ENCODE results near the gene SYT9. TPM values are rescaled to one million over a fixed set of nuclear protein-coding genes. Genes with fewer than 3 reads are reported as not detected.

The SYT9 gene
- total and polyA plus RNA-seq, 2 of the 4 experiments (the other 2 are of a cell fraction): not detected

DNA sequence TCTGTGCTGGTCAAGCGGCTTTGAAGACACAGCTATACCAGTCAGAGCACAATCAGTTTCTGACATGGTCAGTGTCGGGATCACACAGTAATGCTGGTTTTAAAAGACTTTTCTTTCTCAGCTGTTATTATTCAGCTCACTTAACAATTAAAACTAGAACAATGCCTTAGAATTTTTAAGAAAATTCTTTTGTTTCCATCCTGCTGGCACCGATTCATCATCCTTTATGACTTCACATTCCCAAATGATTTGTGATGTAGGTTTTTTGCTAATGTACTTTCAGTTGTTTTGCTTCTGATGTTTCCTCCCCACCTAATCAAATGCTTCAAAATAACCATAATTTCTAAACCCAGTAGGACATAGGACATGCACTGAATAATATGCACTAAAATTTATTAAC, 199.1 kb downstream of the SYT9 start:
- no peak overlapping the region for H3K14ac ChIP-seq (replicated peaks; ENCODE audit: low read depth, low read length)
- ChIA-PET CTCF (no interaction called here), POLR2A (ENCODE audit: unreplicated experiment) (no interaction called here)
- H4K5ac ChIP-seq (ENCODE audit: low read depth, low read length): no peak overlapping the region
- H2BK15ac ChIP-seq (ENCODE audit: low read depth, low read length): no peak overlapping the region
- BruUV-seq (replicated peaks): no TSS peak
- DNase-seq (no peak), ATAC-seq (ENCODE audit: low read depth) (no peak)
- H3K9ac ChIP-seq (ENCODE audit: low read depth, low read length): no peak overlapping the region
- H3K9me1 ChIP-seq (ENCODE audit: insufficient read depth, low read length): no peaks in the 10 kb centered on the region
- H3K4me2 ChIP-seq (ENCODE audit: low read depth, low read length): no peak overlapping the region
- H2BK20ac ChIP-seq (ENCODE audit: low read depth, low read length): no peak overlapping the region
- H3K9me3 ChIP-seq (ENCODE audit: control insufficient read depth, insufficient read depth, low read length): no peaks in the 10 kb centered on the region
- H3K27ac ChIP-seq (ENCODE audit: insufficient read depth, low read length): no peak overlapping the region
- no peak overlapping the region for H2BK5ac ChIP-seq (ENCODE audit: low read depth, low read length, poor library complexity, severe bottlenecking)
- no peak overlapping the region for H3K18ac ChIP-seq (ENCODE audit: low read depth, low read length)
- 100% methylated on average over 1 of the region's 3 CpGs; no CpG with 5 or more reads in 1 of the 2 experiments for WGBS, 2 experiments (ENCODE audit: extremely low coverage in 2 of 2, insufficient read length in 1 of 2)
- no peak overlapping the region for H4K91ac ChIP-seq (ENCODE audit: insufficient read depth, low read depth, low read length)
- no peaks in the 10 kb centered on the region for H3K36me3 ChIP-seq (ENCODE audit: control insufficient read depth, insufficient read depth, low read length)
- H2AK5ac ChIP-seq (ENCODE audit: low read depth, low read length): no peak overlapping the region
- H2BK120ac ChIP-seq (ENCODE audit: low read depth, low read length): no peak overlapping the region
- H3K56ac ChIP-seq (ENCODE audit: extremely low read depth, insufficient read depth, low read length): no peak overlapping the region
- H3K4me1 ChIP-seq (ENCODE audit: control insufficient read depth, insufficient read depth, low read length): no peaks in the 10 kb centered on the region
- intact Hi-C loops (cut with micrococcal nuclease): no loop called here
- no peaks in the 10 kb centered on the region for H4K20me1 ChIP-seq (ENCODE audit: insufficient read depth, low read length)
- in situ Hi-C loops (cut with MboI; ENCODE audit: low sequenced_read_pairs): no loop called here
- no peak for TF ChIP-seq ELK1 (IDR thresholded peaks at IDR 0.05; ENCODE audit: borderline replicate concordance, low read depth, low read length)
- TF ChIP-seq RCOR1 (IDR thresholded peaks at IDR 0.05; ENCODE audit: insufficient replicate concordance, low read length): no peak
- TF ChIP-seq CHD1 (IDR thresholded peaks at IDR 0.05; ENCODE audit: low read depth, low read length): no peak
- no peak for TF ChIP-seq POLR2A (IDR thresholded peaks at IDR 0.05; ENCODE audit: low read depth, low read length)
- no peak for TF ChIP-seq BHLHE40 (IDR thresholded peaks at IDR 0.05; ENCODE audit: low read depth, low read length)
- TF ChIP-seq USF2 (IDR thresholded peaks at IDR 0.05; ENCODE audit: low read depth, low read length): no peak
- TF ChIP-seq FOS (IDR thresholded peaks at IDR 0.05; ENCODE audit: low read depth, low read length): no peak
- no peak for TF ChIP-seq CEBPB (IDR thresholded peaks at IDR 0.05; ENCODE audit: low read depth, low read length)
- peaks cover 1% of the 10 kb centered on the region for H3K27me3 ChIP-seq (ENCODE audit: control insufficient read depth, insufficient read depth, low read length)
- H3K4me3 ChIP-seq (ENCODE audit: insufficient read depth, low read depth, low read length): no peak overlapping the region
- H3K23ac ChIP-seq (ENCODE audit: low read depth, low read length): no peak overlapping the region
- no peaks in the 10 kb centered on the region for H3K79me1 ChIP-seq (ENCODE audit: low read depth in 1 of 2, low read length in 2 of 2)
- dilution Hi-C loops (cut with HindIII; ENCODE audit: low sequenced_read_pairs, unreplicated experiment): no loop called here
- no peak overlapping the region for H4K8ac ChIP-seq (ENCODE audit: low read depth in 2 of 2, low read length in 2 of 2)
- no peak overlapping the region for H2AK9ac ChIP-seq (replicated peaks; ENCODE audit: low read depth, low read length, poor library complexity)
- no peak overlapping the region for H2AFZ ChIP-seq (replicated peaks; ENCODE audit: low read length, poor library complexity)
- H3K4ac ChIP-seq (ENCODE audit: low read depth, low read length): no peak overlapping the region
